Liver (tissue), 9 donors: ENCODE results near the gene CLDN16. TPM values are rescaled to one million over a fixed set of nuclear protein-coding genes. Genes with fewer than 3 reads are reported as not detected.

Source experiments
- DNase-seq: peaks from one replicate; pipeline ENCODE4 v3.0.0-alpha.2; 2017; ENCODE audit warnings: low spot score
- H3K27ac ChIP-seq, 2 donors: one replicate each; pipeline ENCODE4 v1.7.0; 2013; ENCODE audit warnings: inconsistent platforms in 2 of 2, low read length in 2 of 2, control low read depth in 1 of 2, low read depth in 1 of 2, mild to moderate bottlenecking in 1 of 2
- H3K27me3 ChIP-seq, 4 donors: one replicate each; pipeline versions ENCODE4 v1.6.1 to v1.7.0; 2013; ENCODE audit warnings: low read length in 3 of 4, inconsistent platforms in 1 of 4, mild to moderate bottlenecking in 1 of 4, moderate library complexity in 1 of 4; ENCODE audit not compliant: control insufficient read depth in 4 of 4, insufficient read depth in 4 of 4
- H3K36me3 ChIP-seq, 4 donors: one replicate each; pipeline versions ENCODE4 v1.6.1 to v1.7.0; 2013; ENCODE audit warnings: low read length in 3 of 4, mild to moderate bottlenecking in 3 of 4, low read depth in 1 of 4, moderate library complexity in 1 of 4; ENCODE audit not compliant: control insufficient read depth in 4 of 4, insufficient read depth in 3 of 4
- H3K4me1 ChIP-seq, 4 donors: one replicate each; pipeline versions ENCODE4 v1.6.1 to v1.7.0; 2013; ENCODE audit warnings: low read length in 3 of 4, mild to moderate bottlenecking in 3 of 4, moderate library complexity in 1 of 4; ENCODE audit not compliant: control insufficient read depth in 4 of 4, insufficient read depth in 4 of 4
- H3K4me3 ChIP-seq, 3 donors: one replicate each; pipeline versions ENCODE4 v1.6.1 to v1.7.0; 2013; ENCODE audit warnings: low read length in 3 of 3, control low read depth in 1 of 3, low read depth in 1 of 3, mild to moderate bottlenecking in 1 of 3
- H3K9ac ChIP-seq, 2 donors: one replicate each; pipeline ENCODE4 v1.7.0; 2013; ENCODE audit warnings: low read length in 2 of 2, mild to moderate bottlenecking in 2 of 2, moderate library complexity in 2 of 2, control low read depth in 1 of 2, low read depth in 1 of 2
- H3K9me3 ChIP-seq, 4 donors: one replicate each; pipeline versions ENCODE4 v1.6.1 to v1.7.0; 2013; ENCODE audit warnings: low read length in 3 of 4; ENCODE audit not compliant: control insufficient read depth in 4 of 4
- EGR1 ChIP-seq, 2 donors: IDR thresholded peaks; 2 replicates each; pipeline ENCODE4 v1.6.1; 2016 to 2018; ENCODE audit warnings: antibody characterized with exemption in 2 of 2, low read depth in 2 of 2
- FOXA1 ChIP-seq: IDR thresholded peaks from 2 replicates; pipeline ENCODE4 v1.6.1; 2016; ENCODE audit warnings: antibody characterized with exemption
- FOXA2 ChIP-seq: IDR thresholded peaks from 2 replicates; pipeline ENCODE4 v1.6.1; 2016; ENCODE audit warnings: antibody characterized with exemption
- GABPA ChIP-seq, 2 donors: IDR thresholded peaks in 1 of 2; conservative IDR thresholded peaks in 1 of 2; 2 replicates each; pipeline ENCODE4 v1.6.1; 2016; ENCODE audit warnings: antibody characterized with exemption in 2 of 2, mild to moderate bottlenecking in 1 of 2, moderate library complexity in 1 of 2
- HNF4A ChIP-seq, 2 donors: conservative IDR thresholded peaks; 2 replicates each; pipeline ENCODE4 v1.6.1; 2016; ENCODE audit warnings: antibody characterized with exemption in 2 of 2, mild to moderate bottlenecking in 2 of 2
- HNF4G ChIP-seq: IDR thresholded peaks from 2 replicates; pipeline ENCODE4 v1.6.1; 2016; ENCODE audit warnings: antibody characterized with exemption
- JUND ChIP-seq, 2 donors: IDR thresholded peaks; 2 replicates each; pipeline ENCODE4 v1.6.1; 2016; ENCODE audit warnings: antibody characterized with exemption in 2 of 2
- MAX ChIP-seq: IDR thresholded peaks from 2 replicates; pipeline ENCODE4 v1.6.1; 2016; ENCODE audit warnings: antibody characterized with exemption
- NR2F2 ChIP-seq: IDR thresholded peaks from 2 replicates; pipeline ENCODE4 v1.6.1; 2016; ENCODE audit warnings: antibody characterized with exemption
- RAD21 ChIP-seq, 2 donors: IDR thresholded peaks; 2 replicates each; pipeline ENCODE4 v1.6.1; 2016; ENCODE audit warnings: antibody characterized with exemption in 2 of 2, mild to moderate bottlenecking in 2 of 2
- RXRA ChIP-seq, 2 donors: IDR thresholded peaks; 2 replicates each; pipeline ENCODE4 v1.6.1; 2017 to 2018; ENCODE audit warnings: antibody characterized with exemption in 2 of 2, mild to moderate bottlenecking in 1 of 2
- SP1 ChIP-seq: IDR thresholded peaks from 2 replicates; pipeline ENCODE4 v1.6.1; 2018; ENCODE audit warnings: antibody characterized with exemption, mild to moderate bottlenecking
- TAF1 ChIP-seq: conservative IDR thresholded peaks from 2 replicates; pipeline ENCODE4 v1.6.1; 2016; ENCODE audit warnings: antibody characterized with exemption, mild to moderate bottlenecking
- YY1 ChIP-seq: IDR thresholded peaks from 2 replicates; pipeline ENCODE4 v1.6.1; 2016; ENCODE audit warnings: antibody characterized with exemption, mild to moderate bottlenecking
- ZBTB33 ChIP-seq: IDR thresholded peaks from 2 replicates; pipeline ENCODE4 v1.6.1; 2016; ENCODE audit warnings: antibody characterized with exemption
- WGBS: extraction: QIAGEN DNeasy Blood & Tissue Kit; methylation state at CpG from one replicate; pipeline ENCODE4 v1.1.7; 2013; 5-methylcytosine and 5-hydroxymethylcytosine counted together
- polyA plus RNA-seq, 2 donors: library from polyadenylated mRNA; stranded (reverse) in 1 of 2; unstranded in 1 of 2; fragments of 200-250 nt in 1 of 2; fragments of >200 nt in 1 of 2; fragmentation: Nextera tagmentation in 1 of 2; extraction: Ambion mirVana in 1 of 2; gene quantifications; one replicate each; pipeline versions ENCODE4 v1.2.1 to v1.2.3, GENCODE V29; 2013 to 2015
- total RNA-seq, 2 donors: library from RNA; depleted of rRNA; stranded (reverse); fragments of >200 nt; gene quantifications; one replicate each; pipeline ENCODE4 v1.2.3, GENCODE V29; 2014
- TF ChIP-seq, protein P1 (sequence below): IDR thresholded peaks from 2 replicates; pipeline ENCODE4 v1.6.1; 2016; ENCODE audit warnings: antibody characterized with exemption, mild to moderate bottlenecking
- TF ChIP-seq, protein P2 (sequence below): fragments of 150-350 bp; IDR thresholded peaks from 2 replicates; pipeline ENCODE4 v1.5.1; 2017; ENCODE audit warnings: improper control_type of control experiment, low read depth, low read length; ENCODE audit not compliant: missing input control
- TF ChIP-seq, protein P3 (sequence below): IDR thresholded peaks from 2 replicates; pipeline ENCODE4 v1.6.1; 2016; ENCODE audit warnings: antibody characterized with exemption
- donor health status: healthy.
- donor health status: healthy.
- donor health status: healthy.
- donor health status: healthy.
- donor health status: healthy.

The CLDN16 gene
- total and polyA plus RNA-seq, 4 donors: 0.22 to 0.89 (median 0.70) TPM

DNA sequence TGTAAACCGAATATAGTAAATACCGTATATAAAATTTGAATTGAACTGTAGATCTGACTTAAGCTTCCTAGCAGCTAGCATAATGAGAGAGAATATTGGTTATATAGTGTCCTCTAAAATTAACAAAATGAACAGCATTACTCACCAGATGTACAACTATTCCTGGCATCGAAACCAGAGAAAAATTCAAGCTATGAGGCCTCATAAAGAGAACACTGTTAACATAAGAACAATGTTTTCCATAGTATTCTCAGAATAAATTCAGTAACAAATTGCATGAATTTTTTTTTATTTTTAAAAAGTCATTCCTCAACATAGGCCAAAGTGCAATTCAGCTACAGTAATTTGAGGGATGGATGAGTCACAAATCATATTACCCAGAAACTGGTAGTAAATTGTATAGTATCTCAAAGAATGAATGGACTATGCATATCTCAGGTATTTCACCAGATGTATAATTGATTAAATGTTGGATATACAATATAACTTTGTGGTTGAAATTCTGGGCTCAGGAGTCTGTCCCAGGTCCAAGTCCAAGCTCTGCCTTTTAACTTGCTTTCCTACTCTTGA, 56.7 kb downstream of the CLDN16 start:
- Histone ChIP-seq H3K4me3 (no peak overlapping the region), H3K4me1 (peaks cover 0 to 5% (median 0%) of the 10 kb centered on the region in 4 donors), H3K9ac (no peak overlapping the region), H3K36me3 (no peaks in the 10 kb centered on the region), H3K27ac (no peak overlapping the region), H3K9me3 (no peaks in the 10 kb centered on the region), H3K27me3 (no peaks in the 10 kb centered on the region)
- no peak for DNase-seq
- 94% methylated on average over 3 of the region's 3 CpGs for WGBS
- TF ChIP-seq SP1: no peak
- no peak for TF ChIP-seq FOXA2
- TF ChIP-seq RXRA (IDR thresholded peaks at IDR 0.05): no peak
- TF ChIP-seq JUND (IDR thresholded peaks at IDR 0.05): no peak

- Histone ChIP-seq H3K9ac (no peak overlapping the region), H3K9me3 (no peaks in the 10 kb centered on the region), H3K4me1 (peaks cover 0 to 5% (median 0%) of the 10 kb centered on the region in 4 donors), H3K27ac (no peak overlapping the region), H3K4me3 (no peak overlapping the region), H3K36me3 (no peaks in the 10 kb centered on the region), H3K27me3 (no peaks in the 10 kb centered on the region)
- WGBS: 32% methylated on average over 6 of the region's 6 CpGs
- no peak for DNase-seq
- peak in 1 of 2 donors; percentile 62 for TF ChIP-seq RXRA (IDR thresholded peaks at IDR 0.05)
- TF ChIP-seq TAF1: no peak
- peak in 1 of 2 donors; percentile 30 for TF ChIP-seq RAD21 (IDR thresholded peaks at IDR 0.05)
- TF ChIP-seq, protein P1, sequence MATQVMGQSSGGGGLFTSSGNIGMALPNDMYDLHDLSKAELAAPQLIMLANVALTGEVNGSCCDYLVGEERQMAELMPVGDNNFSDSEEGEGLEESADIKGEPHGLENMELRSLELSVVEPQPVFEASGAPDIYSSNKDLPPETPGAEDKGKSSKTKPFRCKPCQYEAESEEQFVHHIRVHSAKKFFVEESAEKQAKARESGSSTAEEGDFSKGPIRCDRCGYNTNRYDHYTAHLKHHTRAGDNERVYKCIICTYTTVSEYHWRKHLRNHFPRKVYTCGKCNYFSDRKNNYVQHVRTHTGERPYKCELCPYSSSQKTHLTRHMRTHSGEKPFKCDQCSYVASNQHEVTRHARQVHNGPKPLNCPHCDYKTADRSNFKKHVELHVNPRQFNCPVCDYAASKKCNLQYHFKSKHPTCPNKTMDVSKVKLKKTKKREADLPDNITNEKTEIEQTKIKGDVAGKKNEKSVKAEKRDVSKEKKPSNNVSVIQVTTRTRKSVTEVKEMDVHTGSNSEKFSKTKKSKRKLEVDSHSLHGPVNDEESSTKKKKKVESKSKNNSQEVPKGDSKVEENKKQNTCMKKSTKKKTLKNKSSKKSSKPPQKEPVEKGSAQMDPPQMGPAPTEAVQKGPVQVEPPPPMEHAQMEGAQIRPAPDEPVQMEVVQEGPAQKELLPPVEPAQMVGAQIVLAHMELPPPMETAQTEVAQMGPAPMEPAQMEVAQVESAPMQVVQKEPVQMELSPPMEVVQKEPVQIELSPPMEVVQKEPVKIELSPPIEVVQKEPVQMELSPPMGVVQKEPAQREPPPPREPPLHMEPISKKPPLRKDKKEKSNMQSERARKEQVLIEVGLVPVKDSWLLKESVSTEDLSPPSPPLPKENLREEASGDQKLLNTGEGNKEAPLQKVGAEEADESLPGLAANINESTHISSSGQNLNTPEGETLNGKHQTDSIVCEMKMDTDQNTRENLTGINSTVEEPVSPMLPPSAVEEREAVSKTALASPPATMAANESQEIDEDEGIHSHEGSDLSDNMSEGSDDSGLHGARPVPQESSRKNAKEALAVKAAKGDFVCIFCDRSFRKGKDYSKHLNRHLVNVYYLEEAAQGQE: no peak
- TF ChIP-seq, protein P2, sequence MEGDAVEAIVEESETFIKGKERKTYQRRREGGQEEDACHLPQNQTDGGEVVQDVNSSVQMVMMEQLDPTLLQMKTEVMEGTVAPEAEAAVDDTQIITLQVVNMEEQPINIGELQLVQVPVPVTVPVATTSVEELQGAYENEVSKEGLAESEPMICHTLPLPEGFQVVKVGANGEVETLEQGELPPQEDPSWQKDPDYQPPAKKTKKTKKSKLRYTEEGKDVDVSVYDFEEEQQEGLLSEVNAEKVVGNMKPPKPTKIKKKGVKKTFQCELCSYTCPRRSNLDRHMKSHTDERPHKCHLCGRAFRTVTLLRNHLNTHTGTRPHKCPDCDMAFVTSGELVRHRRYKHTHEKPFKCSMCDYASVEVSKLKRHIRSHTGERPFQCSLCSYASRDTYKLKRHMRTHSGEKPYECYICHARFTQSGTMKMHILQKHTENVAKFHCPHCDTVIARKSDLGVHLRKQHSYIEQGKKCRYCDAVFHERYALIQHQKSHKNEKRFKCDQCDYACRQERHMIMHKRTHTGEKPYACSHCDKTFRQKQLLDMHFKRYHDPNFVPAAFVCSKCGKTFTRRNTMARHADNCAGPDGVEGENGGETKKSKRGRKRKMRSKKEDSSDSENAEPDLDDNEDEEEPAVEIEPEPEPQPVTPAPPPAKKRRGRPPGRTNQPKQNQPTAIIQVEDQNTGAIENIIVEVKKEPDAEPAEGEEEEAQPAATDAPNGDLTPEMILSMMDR: no peak
- no peak for TF ChIP-seq HNF4G
- TF ChIP-seq YY1: no peak
- TF ChIP-seq FOXA1: no peak
- TF ChIP-seq GABPA (IDR thresholded peaks at IDR 0.05 in 1 of 2, conservative IDR thresholded peaks at IDR 0.05 in 1 of 2): no peak
- TF ChIP-seq, protein P3, sequence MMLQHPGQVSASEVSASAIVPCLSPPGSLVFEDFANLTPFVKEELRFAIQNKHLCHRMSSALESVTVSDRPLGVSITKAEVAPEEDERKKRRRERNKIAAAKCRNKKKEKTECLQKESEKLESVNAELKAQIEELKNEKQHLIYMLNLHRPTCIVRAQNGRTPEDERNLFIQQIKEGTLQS: no peak
- no peak for TF ChIP-seq NR2F2
- TF ChIP-seq SP1: no peak
- peak; percentile 59 to 92 for TF ChIP-seq JUND (IDR thresholded peaks at IDR 0.05)
- TF ChIP-seq MAX: no peak
- TF ChIP-seq EGR1 (IDR thresholded peaks at IDR 0.05; ENCODE audit: low read depth in 2 of 2): peak in 1 of 2 donors; percentile 38
- no peak for TF ChIP-seq ZBTB33
- peak; percentile 22 for TF ChIP-seq FOXA2
- peak in 1 of 2 donors; percentile 58 for TF ChIP-seq HNF4A (conservative IDR thresholded peaks at IDR 0.05)
Measured at GRCh38 chr3:190446573-190447279, 58.8 kb downstream of the CLDN16 start.
